Naive thymus-derived CD8-positive, alpha-beta T cell (primary cell): ENCODE results near the gene ARHGAP22. TPM values are rescaled to one million over a fixed set of nuclear protein-coding genes. Genes with fewer than 3 reads are reported as not detected.
A peak's percentile ranks its signal among the peaks of the same experiment; 100 is the strongest.
"Not testable (repeated sequence)": the region's sequence is repeated elsewhere in the genome, so short reads cannot be mapped to it uniquely, and the experiment has no call there.

Experiments
- ATAC-seq, 2 donors: fragments of 150-1000 bp; cut with Tn5 transposase in 1 of 2; sonication (Bioruptor Pico), chemical (Tn5 transposase) in 1 of 2; 1 replicate in 1 of 2; 2 replicates in 1 of 2; pipeline ENCODE4 v1.10.0; 2021; ENCODE audit warnings: mild to moderate bottlenecking in 2 of 2, moderate library complexity in 2 of 2
- POLR2A ChIA-PET: fragments of 350-600 bp; sonication (Branson Sonifier 250); formaldehyde crosslinking; loops from one replicate; lab custom pipeline; 2021; ENCODE audit warnings: antibody characterized with exemption; lab: Charles Lee
- DNase-seq, 10 donors: peaks; one replicate each; pipeline versions ENCODE4 v3.0.0 to v3.0.0-alpha.2; 2020 to 2022
- H3K27ac Mint-ChIP-seq, 10 donors: one replicate each; pipeline ENCODE4 v1.8.0; 2020 to 2022; ENCODE audit warnings: mild to moderate bottlenecking in 10 of 10, mixed read lengths in 10 of 10, moderate library complexity in 4 of 10, inconsistent platforms in 1 of 10
- H3K27me3 Mint-ChIP-seq, 5 donors: one replicate each; pipeline ENCODE4 v1.8.0; 2021 to 2022; ENCODE audit warnings: mixed read lengths in 5 of 5
- H3K36me3 Mint-ChIP-seq, 3 donors: one replicate each; pipeline ENCODE4 v1.8.0; 2020 to 2022; ENCODE audit warnings: mixed read lengths in 3 of 3, mild to moderate bottlenecking in 2 of 3, inconsistent platforms in 1 of 3
- H3K4me1 Mint-ChIP-seq, 4 donors: one replicate each; pipeline ENCODE4 v1.8.0; 2021 to 2022; ENCODE audit warnings: mixed read lengths in 4 of 4
- H3K4me3 Mint-ChIP-seq, 10 donors: one replicate each; pipeline ENCODE4 v1.8.0; 2020 to 2022; ENCODE audit warnings: mild to moderate bottlenecking in 10 of 10, mixed read lengths in 10 of 10, moderate library complexity in 6 of 10, inconsistent platforms in 1 of 10
- H3K9me3 Mint-ChIP-seq, 9 donors: one replicate each; pipeline ENCODE4 v1.8.0; 2020 to 2022; ENCODE audit warnings: mixed read lengths in 9 of 9, mild to moderate bottlenecking in 3 of 9, inconsistent platforms in 1 of 9, moderate library complexity in 1 of 9
- polyA plus RNA-seq, 3 donors: library from polyadenylated mRNA; unstranded; fragments of 300-500 nt; fragmentation: Illumina TruSeq; gene quantifications; one replicate each; pipeline ENCODE4 v1.2.3, GENCODE V29; 2021
- total RNA-seq, 8 experiments: library from RNA in 2 of 8; stranded (reverse) in 2 of 8; gene quantifications; one replicate each; pipeline ENCODE4 v1.2.3 and lab custom pipeline; 2021 to 2026

Gene ARHGAP22
- under 1 TPM in 1 of 2 experiments, not detected in 1; 0.88 TPM for total RNA-seq
- polyA plus RNA-seq: not detected
- total RNA-seq (lab: John Stamatoyannopoulos, UW): 0 to 0.49 (median 0) reads per million in 6 experiments

GRCh38 chr10:48604991-48605508 lies at the start of gene ARHGAP22:
Gene ARHGAP22, minus strand, starts transcription at chr10:48605073. Its CDS starts 277 bp downstream, at chr10:48604796.
- H3K4me3 Mint-ChIP-seq: peak within 1 kb of the TSS in 7 of 10 donors; percentile 38 to 70 (median 61)
- no peaks in the 10 kb centered on the region for H3K9me3 Mint-ChIP-seq
- POLR2A ChIA-PET: no interaction called here
- DNase-seq (no peak), ATAC-seq (no peak)
- H3K27ac Mint-ChIP-seq: peak within 1 kb of the TSS in 1 of 10 donors; percentile 50
- H3K27me3 Mint-ChIP-seq: peaks cover 16 to 51% (median 30%) of the 10 kb centered on the region in 5 donors
- peaks cover 5 to 27% (median 9%) of the 10 kb centered on the region in 4 donors for H3K4me1 Mint-ChIP-seq
- H3K36me3 Mint-ChIP-seq: no peaks in the 10 kb centered on the region

GRCh38 chr10:48653944-48654698 lies 49.2 kb upstream of the ARHGAP22 start:
- H3K4me1 Mint-ChIP-seq: peaks cover 8 to 20% (median 11%) of the 10 kb centered on the region in 4 donors
- ATAC-seq (no peak), DNase-seq (no peak)
- H3K27ac Mint-ChIP-seq: peak overlapping the region in 1 of 10 donors; percentile 41
- H3K27me3 Mint-ChIP-seq: peaks cover 14 to 50% (median 40%) of the 10 kb centered on the region in 5 donors
- H3K4me3 Mint-ChIP-seq: peak overlapping the region in 4 of 10 donors; percentile 7 to 35 (median 20)
- peaks cover 0 to 2% (median 0%) of the 10 kb centered on the region in 9 donors for H3K9me3 Mint-ChIP-seq
- POLR2A ChIA-PET: no interaction called here
- H3K36me3 Mint-ChIP-seq: no peaks in the 10 kb centered on the region

- Mint-ChIP-seq H3K4me1 (peaks cover 8 to 18% (median 9%) of the 10 kb centered on the region in 4 donors), H3K9me3 (peaks cover 0 to 2% (median 0%) of the 10 kb centered on the region in 9 donors), H3K4me3 (peak overlapping the region in 1 of 10 donors; percentile 41), H3K27ac (no peak overlapping the region), H3K27me3 (peaks cover 13 to 42% (median 35%) of the 10 kb centered on the region in 5 donors), H3K36me3 (no peaks in the 10 kb centered on the region)
- no peak for ATAC-seq
- DNase-seq: no peak
- POLR2A ChIA-PET: no interaction called here
Measured at GRCh38 chr10:48653347-48653746, 48.5 kb upstream of the ARHGAP22 start.

- peak overlapping the region in 1 of 10 donors; percentile 22 for H3K27ac Mint-ChIP-seq
- peaks cover 13 to 36% (median 33%) of the 10 kb centered on the region in 5 donors for H3K27me3 Mint-ChIP-seq
- H3K4me3 Mint-ChIP-seq: no peak overlapping the region
- H3K36me3 Mint-ChIP-seq: no peaks in the 10 kb centered on the region
- ATAC-seq (no peak), DNase-seq (no peak)
- peaks cover 6 to 14% (median 7%) of the 10 kb centered on the region in 4 donors for H3K4me1 Mint-ChIP-seq
- POLR2A ChIA-PET: no interaction called here
- H3K9me3 Mint-ChIP-seq: peaks cover 0 to 2% (median 0%) of the 10 kb centered on the region in 9 donors
Measured at GRCh38 chr10:48652344-48652743, 47.5 kb upstream of the ARHGAP22 start.

GRCh38 chr10:48651839-48652238 lies 47.0 kb upstream of the ARHGAP22 start:
- peaks cover 6 to 14% (median 7%) of the 10 kb centered on the region in 4 donors for H3K4me1 Mint-ChIP-seq
- DNase-seq (no peak), ATAC-seq (no peak)
- H3K9me3 Mint-ChIP-seq: peaks cover 0 to 2% (median 0%) of the 10 kb centered on the region in 9 donors
- POLR2A ChIA-PET: no interaction called here
- H3K4me3 Mint-ChIP-seq: no peak overlapping the region
- H3K27me3 Mint-ChIP-seq: peaks cover 13 to 36% (median 33%) of the 10 kb centered on the region in 5 donors
- H3K36me3 Mint-ChIP-seq: no peaks in the 10 kb centered on the region
- no peak overlapping the region for H3K27ac Mint-ChIP-seq

- no peak for ATAC-seq
- Mint-ChIP-seq H3K27ac (no peak overlapping the region), H3K4me3 (no peak overlapping the region)
Measured at GRCh38 chr10:48651293-48651692, 46.4 kb upstream of the ARHGAP22 start.

GRCh38 chr10:48649349-48649944 lies 44.6 kb upstream of the ARHGAP22 start:
- peaks cover 0 to 10% (median 0%) of the 10 kb centered on the region in 4 donors for H3K4me1 Mint-ChIP-seq
- peaks cover 0 to 2% (median 0%) of the 10 kb centered on the region in 9 donors for H3K9me3 Mint-ChIP-seq
- POLR2A ChIA-PET: no interaction called here
- no peak overlapping the region for H3K27ac Mint-ChIP-seq
- H3K36me3 Mint-ChIP-seq: no peaks in the 10 kb centered on the region
- ATAC-seq (no peak), DNase-seq (no peak)
- peaks cover 8 to 28% (median 18%) of the 10 kb centered on the region in 5 donors for H3K27me3 Mint-ChIP-seq
- no peak overlapping the region for H3K4me3 Mint-ChIP-seq

More at GRCh38 chr10:48651293-48651692, 46.4 kb upstream of the ARHGAP22 start:
- DNase-seq: no peak
- no peaks in the 10 kb centered on the region for H3K36me3 Mint-ChIP-seq
- H3K27me3 Mint-ChIP-seq: peaks cover 11 to 36% (median 30%) of the 10 kb centered on the region in 5 donors
- H3K9me3 Mint-ChIP-seq: peaks cover 0 to 2% (median 0%) of the 10 kb centered on the region in 9 donors
- H3K4me1 Mint-ChIP-seq: peaks cover 2 to 10% (median 2%) of the 10 kb centered on the region in 4 donors
- POLR2A ChIA-PET: no interaction called here

GRCh38 chr10:48648172-48648942 lies 43.5 kb upstream of the ARHGAP22 start:
- Mint-ChIP-seq H3K27me3 (peaks cover 8 to 19% (median 16%) of the 10 kb centered on the region in 5 donors), H3K4me3 (no peak overlapping the region), H3K36me3 (no peaks in the 10 kb centered on the region), H3K27ac (no peak overlapping the region), H3K4me1 (peaks cover 0 to 10% (median 0%) of the 10 kb centered on the region in 4 donors), H3K9me3 (peaks cover 0 to 2% (median 0%) of the 10 kb centered on the region in 9 donors)
- ATAC-seq (no peak), DNase-seq (no peak)
- POLR2A ChIA-PET: no interaction called here

GRCh38 chr10:48647073-48647472 lies 42.2 kb upstream of the ARHGAP22 start:
- peaks cover 9 to 19% (median 12%) of the 10 kb centered on the region in 5 donors for H3K27me3 Mint-ChIP-seq
- H3K9me3 Mint-ChIP-seq, H3K36me3 Mint-ChIP-seq, H3K4me1 Mint-ChIP-seq, H3K4me3 Mint-ChIP-seq, POLR2A ChIA-PET, ATAC-seq, H3K27ac Mint-ChIP-seq, DNase-seq: not testable (repeated sequence)

- DNase-seq (no peak), ATAC-seq (no peak)
- no peaks in the 10 kb centered on the region for H3K4me1 Mint-ChIP-seq
- H3K36me3 Mint-ChIP-seq: peaks cover 0 to 2% (median 0%) of the 10 kb centered on the region in 3 donors
- peaks cover 0 to 15% (median 6%) of the 10 kb centered on the region in 9 donors for H3K9me3 Mint-ChIP-seq
- POLR2A ChIA-PET: no interaction called here
- H3K4me3 Mint-ChIP-seq: no peak overlapping the region
- peak overlapping the region in 1 of 10 donors; percentile 58 for H3K27ac Mint-ChIP-seq
- peaks cover 0 to 14% (median 9%) of the 10 kb centered on the region in 5 donors for H3K27me3 Mint-ChIP-seq
Measured at GRCh38 chr10:48645600-48645999, 40.7 kb upstream of the ARHGAP22 start.

- not testable (repeated sequence) for H3K27ac Mint-ChIP-seq
Measured at GRCh38 chr10:48641099-48641690, 36.3 kb upstream of the ARHGAP22 start.

More at GRCh38 chr10:48641099-48641690, 36.3 kb upstream of the ARHGAP22 start:
- Mint-ChIP-seq H3K9me3 (peaks cover 4 to 34% (median 28%) of the 10 kb centered on the region in 9 donors), H3K36me3 (peaks cover 0 to 14% (median 2%) of the 10 kb centered on the region in 3 donors), H3K27me3 (peaks cover 28 to 39% (median 33%) of the 10 kb centered on the region in 5 donors)
- H3K4me1 Mint-ChIP-seq, H3K4me3 Mint-ChIP-seq, POLR2A ChIA-PET, ATAC-seq, DNase-seq: not testable (repeated sequence)
